SU-DHL-6 (cell line): Measurements from ENCODE around the gene ST8SIA2.

Experiments
- H2AFZ ChIP-seq: fragments of 200-600 bp; sonication (generic); 2 replicates; pipeline ENCODE4 v1.6.1; 2014; ENCODE audit warnings: low read depth, mild to moderate bottlenecking, moderate library complexity, mixed read lengths, antibody characterized with exemption, low read length; ENCODE audit not compliant: severe bottlenecking
- H3F3A ChIP-seq: fragments of 200-600 bp; shearing (Covaris generic); 2 replicates; pipeline ENCODE4 v1.6.0; 2016; ENCODE audit warnings: antibody characterized with exemption, mild to moderate bottlenecking; ENCODE audit not compliant: insufficient read depth
- H3K27ac ChIP-seq: fragments of 200-600 bp; sonication (generic); 2 replicates; pipeline ENCODE4 v1.5.1; 2016; ENCODE audit warnings: low read depth, mild to moderate bottlenecking, low read length, moderate library complexity, mixed read lengths
- H3K27me3 ChIP-seq: fragments of 200-600 bp; sonication (generic), shearing (Covaris generic); 2 replicates; pipeline ENCODE4 v1.6.0; 2014; ENCODE audit warnings: mild to moderate bottlenecking, low read length
- H3K36me3 ChIP-seq: fragments of 200-600 bp; sonication (generic); 2 replicates; pipeline ENCODE4 v1.6.1; 2014; ENCODE audit warnings: mild to moderate bottlenecking, low read length, mixed read lengths
- H3K4me2 ChIP-seq: fragments of 300-600, 200-600 bp; shearing (Covaris generic), sonication (generic); 2 replicates; pipeline ENCODE4 v1.6.0; 2014; ENCODE audit warnings: low read length, low read depth, mild to moderate bottlenecking; ENCODE audit not compliant: poor library complexity, severe bottlenecking
- H3K4me3 ChIP-seq: fragments of 200-600 bp; sonication (generic); 2 replicates; pipeline ENCODE4 v1.5.1; 2014; ENCODE audit warnings: antibody characterized with exemption, low read length, mild to moderate bottlenecking, mixed read lengths; ENCODE audit not compliant: insufficient read depth, poor library complexity, severe bottlenecking
- H3K79me2 ChIP-seq: fragments of 200-600 bp; sonication (generic); 2 replicates; pipeline ENCODE4 v1.6.1; 2014; ENCODE audit warnings: mild to moderate bottlenecking, low read length, moderate library complexity; ENCODE audit not compliant: insufficient read depth
- H3K9ac ChIP-seq: fragments of 200-600 bp; sonication (generic); 2 replicates; pipeline ENCODE4 v1.7.0; 2014; ENCODE audit warnings: mild to moderate bottlenecking, low read length
- H3K9me2 ChIP-seq: fragments of 200-600 bp; sonication (generic); replicated peaks from 2 replicates; pipeline ENCODE4 v1.6.1; 2014; ENCODE audit warnings: low read length; ENCODE audit not compliant: insufficient read depth
- H3K9me3 ChIP-seq: fragments of 200-600 bp; sonication (generic); 2 replicates; pipeline ENCODE4 v1.6.1; 2014; ENCODE audit warnings: low read length, mixed read lengths; ENCODE audit not compliant: insufficient read depth
- H4K20me1 ChIP-seq: fragments of 200-600 bp; sonication (generic); 2 replicates; pipeline ENCODE4 v1.6.1; 2014; ENCODE audit warnings: low read depth, mild to moderate bottlenecking, antibody characterized with exemption, low read length, moderate library complexity, mixed read lengths
- CTCF ChIP-seq: fragments of 200-600 bp; sonication (generic); IDR thresholded peaks from one replicate; pipeline ENCODE4 v1.5.1; 2017; ENCODE audit warnings: antibody characterized with exemption, mild to moderate bottlenecking, low read length, moderate library complexity; ENCODE audit not compliant: insufficient read depth, poor library complexity, severe bottlenecking
- EZH2phosphoT487 ChIP-seq: fragments of 200-600 bp; sonication (generic), shearing (Covaris generic); conservative IDR thresholded peaks from 2 replicates; pipeline ENCODE4 v1.6.1; 2018; ENCODE audit warnings: mild to moderate bottlenecking, antibody characterized with exemption, low read length, moderate library complexity, mixed read lengths

ST8SIA2 gene

GRCh38 chr15:92418864-92419263 is 25.2 kb downstream of the ST8SIA2 start:
- Histone ChIP-seq H3F3A (no peaks in the 10 kb centered on the region), H3K27me3 (no peaks in the 10 kb centered on the region), H3K4me3 (no peak overlapping the region), H2AFZ (no peak overlapping the region), H3K27ac (no peak overlapping the region), H3K9me2 (no peaks in the 10 kb centered on the region), H4K20me1 (no peaks in the 10 kb centered on the region), H3K79me2 (no peaks in the 10 kb centered on the region), H3K4me2 (no peak overlapping the region), H3K36me3 (no peaks in the 10 kb centered on the region), H3K9ac (no peak overlapping the region), H3K9me3 (no peaks in the 10 kb centered on the region)
- no peak for TF ChIP-seq EZH2phosphoT487
- no peak for TF ChIP-seq CTCF

GRCh38 chr15:92421976-92422375 is 28.3 kb downstream of the ST8SIA2 start:
- Histone ChIP-seq H3K9me3 (no peaks in the 10 kb centered on the region), H3K4me3 (no peak overlapping the region), H3K9ac (no peak overlapping the region), H4K20me1 (no peaks in the 10 kb centered on the region), H3K79me2 (no peaks in the 10 kb centered on the region), H3K36me3 (no peaks in the 10 kb centered on the region), H3F3A (no peaks in the 10 kb centered on the region), H3K27ac (no peak overlapping the region), H3K4me2 (no peak overlapping the region), H3K27me3 (no peaks in the 10 kb centered on the region), H2AFZ (no peak overlapping the region), H3K9me2 (no peaks in the 10 kb centered on the region)
- TF ChIP-seq CTCF (no peak), EZH2phosphoT487 (no peak)

- no peak overlapping the region for H3K27ac ChIP-seq
- H3K36me3 ChIP-seq, result no peaks in the 10 kb centered on the region
- H3K27me3 ChIP-seq, result no peaks in the 10 kb centered on the region
- no peaks in the 10 kb centered on the region for H3K9me3 ChIP-seq
- no peaks in the 10 kb centered on the region for H3K9me2 ChIP-seq
- H3K79me2 ChIP-seq, result no peaks in the 10 kb centered on the region
- H3K4me2 ChIP-seq, result no peak overlapping the region
- no peaks in the 10 kb centered on the region for H4K20me1 ChIP-seq
- no peaks in the 10 kb centered on the region for H3F3A ChIP-seq
- H3K9ac ChIP-seq, result no peak overlapping the region
- TF ChIP-seq EZH2phosphoT487 (no peak), CTCF (no peak)
- H2AFZ ChIP-seq, result no peak overlapping the region
- H3K4me3 ChIP-seq, result no peak overlapping the region
These were observed 32.0 kb downstream of the ST8SIA2 start for GRCh38 chr15:92425578-92426225.
